ENCODE data around the gene NAA80.

- no peak for TF ChIP-seq CTCF (IDR thresholded peaks at IDR 0.05)
- TF ChIP-seq POLR2A (IDR thresholded peaks at IDR 0.05), result no peak
Observed at GRCh38 chr3:50300681-50301254, 1.6 kb upstream of the NAA80 start.
